ENCODE measurements around the gene ACP4.
A peak's percentile ranks its signal among the peaks of the same experiment; 100 is the strongest.

ACP4 gene

GRCh38 chr19:50777261-50777660, 13.0 kb upstream of the ACP4 start:
- Histone ChIP-seq H3K36me3 (replicated peaks in 1 of 2; ENCODE audit: control insufficient read depth in 2 of 2, insufficient read depth in 2 of 2, low read length in 2 of 2) (no peaks in the 10 kb centered on the region), H4K8ac (ENCODE audit: low read depth, low read length) (no peak overlapping the region), H3K27ac (replicated peaks; ENCODE audit: low read length) (no peak overlapping the region), H3K4me1 (ENCODE audit: control insufficient read depth in 2 of 2, insufficient read depth in 1 of 2, low read depth in 1 of 2, low read length in 2 of 2) (peaks cover 0 to 1% of the 10 kb centered on the region in 2 donors), H3K9ac (ENCODE audit: low read depth, low read length, poor library complexity) (no peak overlapping the region), H3K18ac (ENCODE audit: low read length) (no peak overlapping the region), H4K91ac (ENCODE audit: low read depth, low read length, poor library complexity) (no peak overlapping the region), H3K79me1 (ENCODE audit: low read depth, low read length) (no peaks in the 10 kb centered on the region), H3K4me2 (ENCODE audit: insufficient read depth, low read length, poor library complexity, severe bottlenecking) (no peak overlapping the region), H3K27me3 (ENCODE audit: control insufficient read depth in 3 of 3, insufficient read depth in 3 of 3, low read depth in 1 of 3, low read length in 3 of 3) (peaks cover 3 to 45% (median 20%) of the 10 kb centered on the region in 3 experiments), H2BK15ac (ENCODE audit: low read length) (no peak overlapping the region), H2AK5ac (ENCODE audit: low read depth, low read length) (no peak overlapping the region), H3K23ac (ENCODE audit: low read depth, low read length, poor library complexity) (no peak overlapping the region), H2BK12ac (ENCODE audit: low read length) (no peak overlapping the region), H2BK120ac (ENCODE audit: low read depth, low read length) (no peak overlapping the region), H3K4me3 (ENCODE audit: low read length in 2 of 2) (no peak overlapping the region), H3K14ac (ENCODE audit: low read length) (no peak overlapping the region), H3K4ac (ENCODE audit: low read length) (no peak overlapping the region), H2AFZ (ENCODE audit: low read length) (no peak overlapping the region), H2BK5ac (ENCODE audit: low read length) (no peak overlapping the region), H3K9me3 (replicated peaks in 1 of 2; ENCODE audit: control insufficient read depth in 2 of 2, insufficient read depth in 1 of 2, low read depth in 1 of 2, low read length in 2 of 2) (no peaks in the 10 kb centered on the region)
- 100% methylated on average over 1 of the region's 4 CpGs for WGBS, 2 donors (ENCODE audit: extremely low coverage in 2 of 2, insufficient read length in 2 of 2, insufficient replicate concordance in 1 of 2)
- no peak for DNase-seq (ENCODE audit: low spot score)

GRCh38 chr19:50777830-50778303, 12.3 kb upstream of the ACP4 start:
- Histone ChIP-seq H2AK5ac (ENCODE audit: low read depth, low read length) (no peak overlapping the region), H3K79me1 (ENCODE audit: low read depth, low read length) (no peaks in the 10 kb centered on the region), H2BK5ac (ENCODE audit: low read length) (no peak overlapping the region), H3K36me3 (replicated peaks in 1 of 2; ENCODE audit: control insufficient read depth in 2 of 2, insufficient read depth in 2 of 2, low read length in 2 of 2) (no peaks in the 10 kb centered on the region), H3K9me3 (replicated peaks in 1 of 2; ENCODE audit: control insufficient read depth in 2 of 2, insufficient read depth in 1 of 2, low read depth in 1 of 2, low read length in 2 of 2) (no peaks in the 10 kb centered on the region), H3K18ac (ENCODE audit: low read length) (no peak overlapping the region), H3K4ac (ENCODE audit: low read length) (no peak overlapping the region), H2AFZ (ENCODE audit: low read length) (peak overlapping the region; percentile 48), H3K23ac (ENCODE audit: low read depth, low read length, poor library complexity) (no peak overlapping the region), H3K27me3 (ENCODE audit: control insufficient read depth in 3 of 3, insufficient read depth in 3 of 3, low read depth in 1 of 3, low read length in 3 of 3) (peaks cover 3 to 45% (median 20%) of the 10 kb centered on the region in 3 experiments), H3K9ac (ENCODE audit: low read depth, low read length, poor library complexity) (no peak overlapping the region), H4K91ac (ENCODE audit: low read depth, low read length, poor library complexity) (no peak overlapping the region), H2BK15ac (ENCODE audit: low read length) (no peak overlapping the region), H3K4me3 (ENCODE audit: low read length in 2 of 2) (no peak overlapping the region), H3K27ac (replicated peaks; ENCODE audit: low read length) (no peak overlapping the region), H4K8ac (ENCODE audit: low read depth, low read length) (no peak overlapping the region), H2BK12ac (ENCODE audit: low read length) (no peak overlapping the region), H3K4me1 (ENCODE audit: control insufficient read depth in 2 of 2, insufficient read depth in 1 of 2, low read depth in 1 of 2, low read length in 2 of 2) (peaks cover 0 to 1% of the 10 kb centered on the region in 2 donors), H2BK120ac (ENCODE audit: low read depth, low read length) (no peak overlapping the region), H3K4me2 (ENCODE audit: insufficient read depth, low read length, poor library complexity, severe bottlenecking) (no peak overlapping the region), H3K14ac (ENCODE audit: low read length) (no peak overlapping the region)
- WGBS, 2 donors (ENCODE audit: extremely low coverage in 2 of 2, insufficient read length in 2 of 2, insufficient replicate concordance in 1 of 2), result no CpG with 5 or more reads among the region's 30 CpGs
- DNase-seq (ENCODE audit: low spot score), result no peak

- Histone ChIP-seq H2AK5ac (ENCODE audit: low read depth, low read length) (no peak overlapping the region), H3K9ac (ENCODE audit: low read depth, low read length, poor library complexity) (no peak overlapping the region), H3K23ac (ENCODE audit: low read depth, low read length, poor library complexity) (no peak overlapping the region), H3K4me2 (ENCODE audit: insufficient read depth, low read length, poor library complexity, severe bottlenecking) (no peak overlapping the region), H3K27me3 (ENCODE audit: control insufficient read depth in 3 of 3, insufficient read depth in 3 of 3, low read depth in 1 of 3, low read length in 3 of 3) (peaks cover 3 to 45% (median 20%) of the 10 kb centered on the region in 3 experiments), H3K79me1 (ENCODE audit: low read depth, low read length) (no peaks in the 10 kb centered on the region), H4K91ac (ENCODE audit: low read depth, low read length, poor library complexity) (no peak overlapping the region), H3K36me3 (replicated peaks in 1 of 2; ENCODE audit: control insufficient read depth in 2 of 2, insufficient read depth in 2 of 2, low read length in 2 of 2) (no peaks in the 10 kb centered on the region), H3K4me3 (ENCODE audit: low read length in 2 of 2) (no peak overlapping the region), H3K14ac (ENCODE audit: low read length) (no peak overlapping the region), H2BK15ac (ENCODE audit: low read length) (no peak overlapping the region), H2BK12ac (ENCODE audit: low read length) (no peak overlapping the region), H4K8ac (ENCODE audit: low read depth, low read length) (no peak overlapping the region), H3K18ac (ENCODE audit: low read length) (no peak overlapping the region), H2AFZ (ENCODE audit: low read length) (no peak overlapping the region), H2BK120ac (ENCODE audit: low read depth, low read length) (no peak overlapping the region), H3K9me3 (replicated peaks in 1 of 2; ENCODE audit: control insufficient read depth in 2 of 2, insufficient read depth in 1 of 2, low read depth in 1 of 2, low read length in 2 of 2) (no peaks in the 10 kb centered on the region), H2BK5ac (ENCODE audit: low read length) (no peak overlapping the region), H3K4ac (ENCODE audit: low read length) (no peak overlapping the region), H3K4me1 (ENCODE audit: control insufficient read depth in 2 of 2, insufficient read depth in 1 of 2, low read depth in 1 of 2, low read length in 2 of 2) (peaks cover 1 to 3% of the 10 kb centered on the region in 2 donors), H3K27ac (replicated peaks; ENCODE audit: low read length) (no peak overlapping the region)
- no peak for DNase-seq (ENCODE audit: low spot score)
- WGBS, 2 donors (ENCODE audit: extremely low coverage in 2 of 2, insufficient read length in 2 of 2, insufficient replicate concordance in 1 of 2), result no CpG with 5 or more reads among the region's 7 CpGs
These were observed 11.2 kb upstream of the ACP4 start for GRCh38 chr19:50778906-50779430.

- no peak overlapping the region for H3K27ac ChIP-seq (replicated peaks; ENCODE audit: low read length)
- H3K18ac ChIP-seq (ENCODE audit: low read length), result no peak overlapping the region
- no peak overlapping the region for H2BK15ac ChIP-seq (ENCODE audit: low read length)
- no peaks in the 10 kb centered on the region for H3K36me3 ChIP-seq (replicated peaks in 1 of 2; ENCODE audit: control insufficient read depth in 2 of 2, insufficient read depth in 2 of 2, low read length in 2 of 2)
- H3K4me3 ChIP-seq (ENCODE audit: low read length in 2 of 2), result no peak overlapping the region
- H3K14ac ChIP-seq (ENCODE audit: low read length), result no peak overlapping the region
- H3K9ac ChIP-seq (ENCODE audit: low read depth, low read length, poor library complexity), result no peak overlapping the region
- no peak overlapping the region for H2AFZ ChIP-seq (ENCODE audit: low read length)
- no peak for DNase-seq (ENCODE audit: low spot score)
- H3K27me3 ChIP-seq (ENCODE audit: control insufficient read depth in 3 of 3, insufficient read depth in 3 of 3, low read depth in 1 of 3, low read length in 3 of 3), result peaks cover 3 to 45% (median 20%) of the 10 kb centered on the region in 3 experiments
- H3K79me1 ChIP-seq (ENCODE audit: low read depth, low read length), result no peaks in the 10 kb centered on the region
- no peak overlapping the region for H3K4ac ChIP-seq (ENCODE audit: low read length)
- H4K91ac ChIP-seq (ENCODE audit: low read depth, low read length, poor library complexity), result no peak overlapping the region
- no peak overlapping the region for H2BK5ac ChIP-seq (ENCODE audit: low read length)
- no peak overlapping the region for H2AK5ac ChIP-seq (ENCODE audit: low read depth, low read length)
- H3K4me2 ChIP-seq (ENCODE audit: insufficient read depth, low read length, poor library complexity, severe bottlenecking), result no peak overlapping the region
- no peak overlapping the region for H3K23ac ChIP-seq (ENCODE audit: low read depth, low read length, poor library complexity)
- no peaks in the 10 kb centered on the region for H3K9me3 ChIP-seq (replicated peaks in 1 of 2; ENCODE audit: control insufficient read depth in 2 of 2, insufficient read depth in 1 of 2, low read depth in 1 of 2, low read length in 2 of 2)
- no CpG with 5 or more reads among the region's 25 CpGs for WGBS, 2 donors (ENCODE audit: extremely low coverage in 2 of 2, insufficient read length in 2 of 2, insufficient replicate concordance in 1 of 2)
- no peak overlapping the region for H2BK12ac ChIP-seq (ENCODE audit: low read length)
- H2BK120ac ChIP-seq (ENCODE audit: low read depth, low read length), result no peak overlapping the region
- no peak overlapping the region for H4K8ac ChIP-seq (ENCODE audit: low read depth, low read length)
- H3K4me1 ChIP-seq (ENCODE audit: control insufficient read depth in 2 of 2, insufficient read depth in 1 of 2, low read depth in 1 of 2, low read length in 2 of 2), result peaks cover 1 to 3% of the 10 kb centered on the region in 2 donors
These were observed 10.4 kb upstream of the ACP4 start for GRCh38 chr19:50779504-50780457.

Data from neuronal stem cell (in vitro differentiated cells).